Neural crest cell (in vitro differentiated cells): ENCODE measurements around the gene PTPRM. TPM values are rescaled to one million over a fixed set of nuclear protein-coding genes. Genes with fewer than 3 reads are reported as not detected.

Source experiments
- DNase-seq: peaks from one replicate; pipeline ENCODE4 v3.0.0; 2021; ENCODE audit warnings: low read depth, mixed read lengths, low spot score
- H3K27ac Mint-ChIP-seq: one replicate; pipeline ENCODE4 v1.8.0; 2021; ENCODE audit warnings: mild to moderate bottlenecking, mixed read lengths; ENCODE audit not compliant: unreplicated experiment
- H3K27me3 Mint-ChIP-seq: 2 replicates; pipeline ENCODE4 v1.8.0; 2021; ENCODE audit warnings: low read depth, mild to moderate bottlenecking, mixed read lengths
- H3K36me3 Mint-ChIP-seq: 2 replicates; pipeline ENCODE4 v1.8.0; 2021; ENCODE audit warnings: low read depth, mild to moderate bottlenecking, mixed read lengths
- H3K4me1 Mint-ChIP-seq: 2 replicates; pipeline ENCODE4 v1.8.0; 2021; ENCODE audit warnings: mixed read lengths
- H3K4me3 Mint-ChIP-seq: one replicate; pipeline ENCODE4 v1.8.0; 2021; ENCODE audit warnings: mild to moderate bottlenecking, mixed read lengths
- H3K9me3 Mint-ChIP-seq: 2 replicates; pipeline ENCODE4 v1.8.0; 2021; ENCODE audit warnings: mixed read lengths
- total RNA-seq: library from RNA; stranded (reverse); gene quantifications from 2 replicates; pipeline ENCODE4 v1.2.1, GENCODE V29; 2021
- TF ChIP-seq, protein P1 (sequence below): fragments of 200-600 bp; sonication (generic); conservative IDR thresholded peaks from 2 replicates; pipeline ENCODE4 v1.5.0; 2021; ENCODE audit warnings: antibody characterized with exemption, mild to moderate bottlenecking

The PTPRM gene
- total RNA-seq, 1 donor from 2014 or later, result 7.7 TPM

DNA sequence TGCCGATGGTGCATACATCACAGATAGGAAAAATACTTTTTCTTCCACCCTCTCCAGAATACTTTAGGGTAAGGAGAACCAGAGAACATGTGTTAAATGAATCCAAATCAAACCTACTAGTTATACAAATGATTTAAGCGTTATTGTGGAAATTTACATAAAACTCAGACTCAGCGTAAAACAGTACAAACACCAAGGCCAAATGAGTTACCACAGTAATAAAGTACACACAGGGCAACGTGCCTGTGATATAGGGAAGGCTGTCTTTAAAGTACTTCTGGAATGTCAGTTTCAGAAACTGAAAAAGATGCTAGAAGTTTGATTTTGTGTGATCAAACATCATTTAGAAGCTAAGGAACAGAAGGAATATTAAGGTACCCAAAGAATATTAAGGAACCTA is 46.9 kb downstream of the PTPRM start:
- H3K9me3 Mint-ChIP-seq, result no peaks in the 10 kb centered on the region

DNA sequence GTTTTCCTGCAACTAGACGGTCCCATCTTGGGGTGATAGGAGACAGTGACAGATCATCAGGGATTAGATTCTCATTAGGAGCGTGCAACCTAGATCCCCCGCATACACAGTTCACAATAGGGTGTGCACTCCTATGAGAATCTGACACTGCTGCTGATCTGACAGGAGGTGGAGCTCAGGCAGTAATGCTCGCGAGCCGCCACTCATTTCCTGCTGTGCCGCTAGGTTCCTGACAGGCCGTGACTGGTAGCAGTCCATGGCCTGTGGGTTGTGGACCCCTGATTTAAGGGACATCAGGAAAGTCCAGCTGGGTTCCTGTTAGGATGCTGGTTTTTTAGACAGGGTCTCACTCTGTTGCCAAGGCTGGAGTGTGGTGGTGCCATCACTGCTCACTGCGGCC is 48.7 kb downstream of the PTPRM start:
- Mint-ChIP-seq H3K4me3 (no peak overlapping the region), H3K27ac (no peak overlapping the region), H3K9me3 (no peaks in the 10 kb centered on the region), H3K4me1 (peaks cover 12% of the 10 kb centered on the region), H3K36me3 (no peaks in the 10 kb centered on the region), H3K27me3 (no peaks in the 10 kb centered on the region)
- no peak for DNase-seq
- TF ChIP-seq, protein P1, sequence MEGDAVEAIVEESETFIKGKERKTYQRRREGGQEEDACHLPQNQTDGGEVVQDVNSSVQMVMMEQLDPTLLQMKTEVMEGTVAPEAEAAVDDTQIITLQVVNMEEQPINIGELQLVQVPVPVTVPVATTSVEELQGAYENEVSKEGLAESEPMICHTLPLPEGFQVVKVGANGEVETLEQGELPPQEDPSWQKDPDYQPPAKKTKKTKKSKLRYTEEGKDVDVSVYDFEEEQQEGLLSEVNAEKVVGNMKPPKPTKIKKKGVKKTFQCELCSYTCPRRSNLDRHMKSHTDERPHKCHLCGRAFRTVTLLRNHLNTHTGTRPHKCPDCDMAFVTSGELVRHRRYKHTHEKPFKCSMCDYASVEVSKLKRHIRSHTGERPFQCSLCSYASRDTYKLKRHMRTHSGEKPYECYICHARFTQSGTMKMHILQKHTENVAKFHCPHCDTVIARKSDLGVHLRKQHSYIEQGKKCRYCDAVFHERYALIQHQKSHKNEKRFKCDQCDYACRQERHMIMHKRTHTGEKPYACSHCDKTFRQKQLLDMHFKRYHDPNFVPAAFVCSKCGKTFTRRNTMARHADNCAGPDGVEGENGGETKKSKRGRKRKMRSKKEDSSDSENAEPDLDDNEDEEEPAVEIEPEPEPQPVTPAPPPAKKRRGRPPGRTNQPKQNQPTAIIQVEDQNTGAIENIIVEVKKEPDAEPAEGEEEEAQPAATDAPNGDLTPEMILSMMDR, result no peak

More for the DNA sequence above, 46.9 kb downstream of the PTPRM start:
- Mint-ChIP-seq H3K27ac (no peak overlapping the region), H3K27me3 (no peaks in the 10 kb centered on the region), H3K4me1 (peaks cover 11% of the 10 kb centered on the region), H3K4me3 (no peak overlapping the region), H3K36me3 (no peaks in the 10 kb centered on the region)
- no peak for DNase-seq
- TF ChIP-seq, protein P1, result no peak

DNA sequence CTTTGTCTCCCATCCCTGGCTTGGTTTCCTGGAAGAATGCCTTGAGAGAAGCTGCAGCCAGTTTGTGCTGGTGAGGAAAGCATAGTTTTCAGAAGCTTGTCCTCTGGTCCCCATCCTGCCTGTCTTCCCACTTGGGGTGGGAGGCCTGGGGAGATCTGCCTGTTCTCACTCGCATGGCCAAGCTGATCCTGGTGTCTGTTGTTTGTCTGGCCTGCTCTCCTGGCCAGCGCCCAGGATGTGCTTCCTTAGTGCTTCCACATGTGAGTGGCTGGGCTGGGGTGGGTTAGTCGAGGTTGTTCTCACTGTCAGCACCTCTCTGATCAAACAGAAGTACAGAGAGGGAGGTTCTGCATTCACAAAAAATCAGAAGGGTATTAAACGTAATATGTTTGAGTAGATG is 49.5 kb downstream of the PTPRM start:
- no peak for DNase-seq
- no peak overlapping the region for H3K4me3 Mint-ChIP-seq
- no peaks in the 10 kb centered on the region for H3K27me3 Mint-ChIP-seq
- H3K9me3 Mint-ChIP-seq, result no peaks in the 10 kb centered on the region
- peaks cover 12% of the 10 kb centered on the region for H3K4me1 Mint-ChIP-seq
- TF ChIP-seq, protein P1, result no peak
- H3K36me3 Mint-ChIP-seq, result no peaks in the 10 kb centered on the region
- H3K27ac Mint-ChIP-seq, result no peak overlapping the region

DNA sequence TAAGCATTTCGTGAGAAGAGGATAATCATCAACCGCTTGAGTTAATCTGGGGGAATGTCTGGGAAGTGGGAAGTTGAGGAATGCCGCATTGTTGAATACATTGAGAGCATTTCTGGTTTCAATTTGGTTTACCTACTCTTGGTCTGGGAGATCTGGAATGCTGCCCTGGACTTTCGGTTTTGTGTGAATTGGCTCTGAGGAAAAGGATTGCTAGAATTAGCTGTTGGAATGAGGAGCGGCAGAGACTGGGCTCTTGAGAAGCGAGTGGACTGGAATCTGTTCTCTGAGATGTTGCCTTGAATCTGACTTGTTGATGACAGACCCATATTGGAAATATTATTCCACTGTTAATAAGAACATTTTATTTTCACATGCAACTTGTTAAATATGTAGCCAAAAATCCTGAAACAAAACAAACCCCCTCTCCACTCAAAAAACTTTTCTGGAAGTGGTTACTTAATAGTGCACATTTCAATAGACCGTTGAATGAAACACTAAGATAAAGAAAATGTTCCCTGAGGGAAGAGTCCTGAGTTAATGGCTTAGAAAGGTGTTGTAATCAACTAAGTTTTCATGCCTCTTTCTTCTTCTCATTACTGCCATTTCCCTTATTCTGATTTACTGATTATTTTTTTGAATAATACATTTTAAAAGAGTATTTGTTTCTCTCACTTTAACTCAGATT is 50.8 kb downstream of the PTPRM start:
- Mint-ChIP-seq H3K27ac (no peak overlapping the region), H3K9me3 (no peaks in the 10 kb centered on the region), H3K36me3 (no peaks in the 10 kb centered on the region), H3K4me3 (no peak overlapping the region), H3K27me3 (no peaks in the 10 kb centered on the region), H3K4me1 (peaks cover 12% of the 10 kb centered on the region)
- TF ChIP-seq, protein P1, result no peak
- no peak for DNase-seq

DNA sequence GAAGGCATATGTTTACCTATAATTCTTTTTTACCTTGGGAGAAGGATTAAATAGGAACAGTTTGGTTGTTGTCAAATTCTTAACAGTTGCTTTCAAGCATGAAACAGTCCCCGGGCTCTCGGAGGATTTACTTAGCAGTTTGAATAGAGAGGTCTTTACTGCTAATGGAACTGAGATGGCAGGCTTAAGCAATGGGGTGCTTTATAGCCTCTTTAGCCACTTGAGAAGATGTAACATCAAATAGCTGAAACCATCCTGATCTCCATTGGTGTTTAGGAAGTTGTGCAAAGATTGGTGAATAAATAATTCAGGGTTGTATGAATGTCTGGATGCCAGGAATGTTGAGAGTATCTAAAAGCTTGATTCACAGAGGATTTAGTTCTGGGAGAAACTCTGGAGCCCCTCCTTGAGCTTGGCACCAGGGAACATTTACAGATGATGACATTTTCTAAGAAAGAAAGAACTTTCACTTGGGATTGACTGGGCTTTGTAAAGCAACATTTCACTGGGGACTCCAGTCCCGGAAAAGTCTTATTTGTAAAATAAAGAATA is 51.9 kb downstream of the PTPRM start:
- DNase-seq, result no peak
- TF ChIP-seq, protein P1, result no peak
- no peaks in the 10 kb centered on the region for H3K36me3 Mint-ChIP-seq
- H3K9me3 Mint-ChIP-seq, result no peaks in the 10 kb centered on the region
- no peak overlapping the region for H3K4me3 Mint-ChIP-seq
- peaks cover 12% of the 10 kb centered on the region for H3K4me1 Mint-ChIP-seq
- no peak overlapping the region for H3K27ac Mint-ChIP-seq
- no peaks in the 10 kb centered on the region for H3K27me3 Mint-ChIP-seq
